Nephron (organoid): ENCODE measurements around the gene DDX17.
A peak's percentile ranks its signal among the peaks of the same experiment; 100 is the strongest.

Source experiments
- H3K27ac Mint-ChIP-seq, 3 experiments: 2 replicates each; pipeline ENCODE4 v1.8.0; 2020; ENCODE audit warnings: mixed read lengths in 3 of 3, mild to moderate bottlenecking in 2 of 3, moderate library complexity in 1 of 3
- H3K27me3 Mint-ChIP-seq: 2 replicates; pipeline ENCODE4 v1.8.0; 2021; ENCODE audit warnings: low read depth, mild to moderate bottlenecking, moderate library complexity, mixed read lengths
- H3K36me3 Mint-ChIP-seq: 2 replicates; pipeline ENCODE4 v1.8.0; 2020; ENCODE audit warnings: low read depth, mixed read lengths
- H3K4me1 Mint-ChIP-seq: 2 replicates; pipeline ENCODE4 v1.8.0; 2020; ENCODE audit warnings: mixed read lengths
- H3K4me3 Mint-ChIP-seq, 3 experiments: 2 replicates each; pipeline ENCODE4 v1.8.0; 2020; ENCODE audit warnings: mild to moderate bottlenecking in 3 of 3, mixed read lengths in 3 of 3, moderate library complexity in 2 of 3
- H3K9me3 Mint-ChIP-seq: 2 replicates; pipeline ENCODE4 v1.8.0; 2020; ENCODE audit warnings: mixed read lengths
- TF ChIP-seq, protein P1 (sequence below), 3 experiments: fragments of 200-600 bp; sonication (generic); IDR thresholded peaks; one replicate each; pipeline ENCODE4 v1.5.0; 2021; ENCODE audit warnings: antibody characterized with exemption in 3 of 3; ENCODE audit not compliant: unreplicated experiment in 3 of 3

The DDX17 gene

DNA sequence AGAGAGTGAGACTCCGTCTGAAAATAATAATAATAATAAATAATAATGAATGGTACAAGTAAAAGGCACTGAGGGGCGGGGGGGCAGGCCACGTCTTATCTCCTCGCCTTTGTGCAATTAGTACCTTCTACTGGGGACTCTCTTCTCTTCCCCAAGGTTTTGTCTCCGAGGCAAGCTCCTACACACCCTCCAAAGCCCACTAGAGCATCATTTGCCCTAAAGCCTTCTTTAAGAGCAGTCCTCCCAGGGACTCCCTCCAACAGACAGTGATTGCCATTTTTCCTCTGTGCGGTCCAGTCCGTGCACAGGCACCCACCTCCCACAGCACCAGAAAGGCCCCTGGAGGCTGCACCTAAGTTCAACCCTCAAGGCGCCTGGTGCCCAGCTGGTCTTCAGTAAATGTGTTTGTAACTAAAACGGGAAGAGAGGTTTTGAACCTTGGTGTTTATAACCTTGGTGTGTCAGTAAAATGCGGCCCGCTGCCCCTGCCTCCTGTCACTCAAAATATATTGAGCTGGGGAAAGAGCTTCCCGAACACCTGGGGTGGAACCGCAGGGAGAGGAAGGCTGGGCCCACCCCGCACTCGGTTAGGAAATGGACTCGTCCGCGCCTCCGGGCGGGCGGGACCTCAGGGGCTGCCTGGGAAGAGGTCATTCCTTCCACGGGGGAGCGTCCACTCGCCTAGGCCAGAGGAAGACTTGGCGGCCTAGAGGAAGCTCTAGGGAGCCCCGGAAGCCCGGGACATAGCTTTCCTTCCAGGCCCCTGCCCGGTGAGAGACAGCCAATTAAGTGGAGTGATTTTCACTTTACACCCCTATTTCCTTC, 42.9 kb downstream of the DDX17 start:
- TF ChIP-seq, protein P1, sequence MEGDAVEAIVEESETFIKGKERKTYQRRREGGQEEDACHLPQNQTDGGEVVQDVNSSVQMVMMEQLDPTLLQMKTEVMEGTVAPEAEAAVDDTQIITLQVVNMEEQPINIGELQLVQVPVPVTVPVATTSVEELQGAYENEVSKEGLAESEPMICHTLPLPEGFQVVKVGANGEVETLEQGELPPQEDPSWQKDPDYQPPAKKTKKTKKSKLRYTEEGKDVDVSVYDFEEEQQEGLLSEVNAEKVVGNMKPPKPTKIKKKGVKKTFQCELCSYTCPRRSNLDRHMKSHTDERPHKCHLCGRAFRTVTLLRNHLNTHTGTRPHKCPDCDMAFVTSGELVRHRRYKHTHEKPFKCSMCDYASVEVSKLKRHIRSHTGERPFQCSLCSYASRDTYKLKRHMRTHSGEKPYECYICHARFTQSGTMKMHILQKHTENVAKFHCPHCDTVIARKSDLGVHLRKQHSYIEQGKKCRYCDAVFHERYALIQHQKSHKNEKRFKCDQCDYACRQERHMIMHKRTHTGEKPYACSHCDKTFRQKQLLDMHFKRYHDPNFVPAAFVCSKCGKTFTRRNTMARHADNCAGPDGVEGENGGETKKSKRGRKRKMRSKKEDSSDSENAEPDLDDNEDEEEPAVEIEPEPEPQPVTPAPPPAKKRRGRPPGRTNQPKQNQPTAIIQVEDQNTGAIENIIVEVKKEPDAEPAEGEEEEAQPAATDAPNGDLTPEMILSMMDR (IDR thresholded peaks at IDR 0.05; ENCODE audit: unreplicated experiment in 3 of 3), result no peak
- Mint-ChIP-seq H3K4me1 (peaks cover 23% of the 10 kb centered on the region), H3K27me3 (peaks cover 62% of the 10 kb centered on the region), H3K4me3 (peak overlapping the region; percentile 69 to 77 (median 71)), H3K9me3 (no peaks in the 10 kb centered on the region), H3K27ac (peak overlapping the region; percentile 54 to 81 (median 74)), H3K36me3 (no peaks in the 10 kb centered on the region)

DNA sequence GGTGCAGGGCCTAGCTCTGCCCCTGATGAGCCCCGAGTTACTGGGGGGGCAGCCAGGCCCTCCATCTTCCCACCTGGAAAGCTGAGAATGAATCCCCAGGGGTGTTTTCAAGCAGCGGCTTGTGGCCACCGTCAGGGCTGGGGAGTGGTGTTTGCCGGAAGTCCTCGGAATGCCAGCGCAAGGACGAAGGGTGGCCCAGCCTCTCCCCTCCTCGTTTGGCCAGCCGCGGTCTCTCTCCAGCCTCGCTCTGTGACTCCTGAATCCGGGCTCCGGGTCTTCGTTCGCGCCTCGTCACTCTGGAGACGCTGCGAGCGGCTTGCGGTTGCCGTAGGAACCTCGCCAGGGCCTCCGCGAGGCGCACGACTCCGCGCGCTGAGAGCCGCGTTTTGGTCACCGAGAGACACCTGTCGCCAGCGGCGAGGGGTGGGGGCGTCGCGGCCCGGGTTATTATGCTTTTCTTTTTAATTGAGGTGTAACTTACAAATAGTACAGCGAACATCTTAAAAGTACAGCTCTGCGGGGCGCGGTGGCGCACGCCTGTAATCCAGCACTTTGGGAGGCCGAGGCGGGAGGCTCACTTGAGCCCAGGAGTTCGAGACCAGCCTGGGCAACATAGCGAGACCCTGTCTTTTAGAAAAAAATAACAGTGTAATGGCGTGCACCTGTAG, 44.6 kb downstream of the DDX17 start:
- TF ChIP-seq, protein P1 (IDR thresholded peaks at IDR 0.05; ENCODE audit: unreplicated experiment in 3 of 3), result no peak
- Mint-ChIP-seq H3K9me3 (no peaks in the 10 kb centered on the region), H3K4me1 (peaks cover 36% of the 10 kb centered on the region), H3K27me3 (peaks cover 70% of the 10 kb centered on the region), H3K4me3 (peak overlapping the region; percentile 24 to 62 (median 27)), H3K27ac (peak overlapping the region in 2 of 3 experiments; percentile 50 to 54), H3K36me3 (no peaks in the 10 kb centered on the region)

DNA sequence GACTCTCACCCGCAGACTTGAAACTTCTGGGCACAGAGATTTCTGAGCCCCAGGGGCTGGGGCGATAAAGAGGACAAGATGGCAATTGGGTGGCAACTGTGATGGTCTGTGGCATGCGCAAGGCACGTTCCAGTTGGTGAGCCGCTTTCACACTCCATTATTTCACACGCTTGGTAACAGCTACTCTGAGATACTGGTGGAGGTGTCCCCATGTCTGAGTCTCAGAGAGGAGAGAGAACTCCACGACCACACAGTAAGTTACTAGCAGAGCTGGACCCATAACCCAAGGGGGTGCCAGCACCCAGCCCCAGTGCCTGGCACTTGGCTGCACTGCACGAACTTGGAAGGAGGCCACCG, 45.1 kb downstream of the DDX17 start:
- Mint-ChIP-seq H3K27ac (no peak overlapping the region), H3K36me3 (no peaks in the 10 kb centered on the region), H3K4me1 (peaks cover 39% of the 10 kb centered on the region), H3K27me3 (peaks cover 74% of the 10 kb centered on the region), H3K4me3 (peak overlapping the region in 1 of 3 experiments; percentile 62), H3K9me3 (no peaks in the 10 kb centered on the region)
- TF ChIP-seq, protein P1 (IDR thresholded peaks at IDR 0.05; ENCODE audit: unreplicated experiment in 3 of 3), result no peak

DNA sequence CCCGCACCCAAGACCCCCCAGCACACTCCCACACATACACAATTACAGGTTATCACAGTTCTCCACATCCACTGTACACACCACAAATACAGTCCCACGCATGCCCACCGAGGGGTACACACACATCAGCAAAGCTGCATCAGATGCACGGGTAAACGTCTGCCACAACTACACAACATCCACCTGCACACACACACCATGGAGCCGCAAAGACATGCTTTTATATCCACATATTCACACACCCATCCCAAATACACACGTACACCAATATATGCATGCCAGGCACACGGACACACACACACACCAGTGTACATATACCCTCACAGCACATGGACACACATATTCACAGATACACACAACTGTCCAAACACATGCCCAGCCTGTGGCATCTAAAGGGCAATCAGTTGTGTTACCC, 45.7 kb downstream of the DDX17 start:
- H3K4me1 Mint-ChIP-seq, result peaks cover 39% of the 10 kb centered on the region
- peaks cover 74% of the 10 kb centered on the region for H3K27me3 Mint-ChIP-seq
- TF ChIP-seq, protein P1 (IDR thresholded peaks at IDR 0.05; ENCODE audit: unreplicated experiment in 3 of 3), result no peak
- peak overlapping the region; percentile 1 to 36 (median 7) for H3K4me3 Mint-ChIP-seq
- H3K9me3 Mint-ChIP-seq, result no peaks in the 10 kb centered on the region
- H3K36me3 Mint-ChIP-seq, result no peaks in the 10 kb centered on the region
- peak overlapping the region in 2 of 3 experiments; percentile 5 to 6 for H3K27ac Mint-ChIP-seq

DNA sequence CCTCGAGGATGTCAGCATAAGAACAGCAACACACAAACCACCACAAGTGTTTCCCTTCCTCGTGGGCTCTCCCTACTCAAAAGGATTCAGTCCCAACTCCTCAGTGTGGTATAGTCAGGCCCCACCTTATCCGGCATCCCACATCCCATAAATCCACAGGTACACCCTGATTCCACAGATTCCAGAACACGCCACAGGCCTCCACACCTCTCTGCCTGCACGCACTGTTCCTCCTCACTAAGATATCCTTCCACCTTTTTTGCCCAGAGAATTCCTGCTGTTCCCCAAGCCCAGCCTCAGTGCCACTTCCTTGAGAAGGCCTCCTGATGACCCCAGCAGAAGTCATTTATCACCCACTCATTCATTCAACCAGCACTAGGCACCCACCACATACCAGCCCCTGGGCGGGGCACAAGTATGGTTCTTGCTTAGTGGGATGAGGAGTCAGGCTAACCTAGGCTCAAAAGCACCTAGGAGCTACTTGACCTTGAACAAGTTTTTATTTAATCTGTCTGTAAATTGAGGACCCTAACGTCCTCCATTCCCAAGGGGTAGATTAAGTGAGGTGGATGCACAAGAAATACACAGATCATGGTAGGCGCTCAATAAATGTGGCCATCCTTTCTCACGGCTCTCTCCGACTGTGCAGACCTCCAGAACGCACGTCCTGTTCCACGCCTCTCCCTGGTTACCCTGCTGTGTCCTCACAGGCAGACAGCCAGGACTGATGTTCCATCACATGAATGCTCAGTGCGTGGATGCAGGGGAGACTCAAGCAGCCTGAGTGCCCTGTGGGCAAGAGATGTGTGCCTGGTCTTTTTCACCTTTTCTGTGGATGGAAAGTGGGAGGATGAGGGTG, 49.0 kb downstream of the DDX17 start:
- Mint-ChIP-seq H3K4me1 (peaks cover 31% of the 10 kb centered on the region), H3K4me3 (peak overlapping the region; percentile 77 to 82 (median 78)), H3K36me3 (no peaks in the 10 kb centered on the region), H3K9me3 (no peaks in the 10 kb centered on the region), H3K27ac (peak overlapping the region in 2 of 3 experiments; percentile 18 to 67), H3K27me3 (peaks cover 74% of the 10 kb centered on the region)
- TF ChIP-seq, protein P1 (IDR thresholded peaks at IDR 0.05; ENCODE audit: unreplicated experiment in 3 of 3), result no peak
